Activated T-cell treated with anti-CD3 and anti-CD28 coated beads for 24 hours (primary cell): ENCODE results near the gene C8G.

Experiments used
- DNase-seq: peaks from one replicate; pipeline ENCODE4 v3.0.0-alpha.2; 2020; ENCODE audit warnings: low read depth

The C8G gene

DNA sequence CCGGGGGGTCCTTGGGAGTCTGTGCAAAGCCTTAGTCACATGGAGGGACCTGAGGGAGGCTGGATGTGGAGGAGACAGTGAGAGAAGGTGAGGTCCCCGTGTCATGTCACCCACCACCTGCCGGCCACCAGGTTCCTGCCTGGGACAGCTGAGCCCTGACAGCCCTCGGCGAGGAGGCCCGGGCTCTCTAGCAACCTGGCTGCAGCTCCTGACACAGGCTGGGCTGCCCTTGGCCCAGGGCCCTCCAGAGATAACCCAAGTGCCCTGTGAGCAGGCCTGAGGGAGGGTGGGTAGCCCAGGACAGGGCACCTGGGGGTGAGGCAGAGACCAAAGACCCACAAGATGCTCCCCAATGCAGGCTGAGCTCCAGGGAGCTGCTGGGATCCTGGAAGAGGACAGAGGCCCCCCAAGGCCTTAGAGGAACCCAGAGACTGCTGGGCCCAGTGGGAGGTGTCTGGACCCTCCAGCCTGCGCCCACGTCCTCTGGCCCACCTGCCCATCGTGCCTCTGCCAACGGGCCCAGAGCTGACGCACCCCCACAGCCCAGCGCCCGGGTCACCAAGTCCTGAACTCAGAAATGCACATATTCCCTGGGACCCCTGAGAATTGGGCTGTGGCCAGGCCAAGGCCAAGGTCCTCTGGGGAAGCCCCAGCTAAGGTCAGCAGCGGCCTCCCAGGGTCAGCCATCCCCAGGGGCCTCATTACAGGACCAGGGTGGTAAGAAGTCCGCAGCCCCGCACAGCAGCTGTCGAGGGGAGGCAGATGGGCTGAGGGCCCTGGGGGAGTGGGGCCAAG, 23.5 kb downstream of the C8G start:
- DNase-seq, result no peak

GRCh38 chr9:136969150-136969549, 24.1 kb downstream of the C8G start:
- no peak for DNase-seq

GRCh38 chr9:136969774-136970173, 24.7 kb downstream of the C8G start:
- no peak for DNase-seq

DNA sequence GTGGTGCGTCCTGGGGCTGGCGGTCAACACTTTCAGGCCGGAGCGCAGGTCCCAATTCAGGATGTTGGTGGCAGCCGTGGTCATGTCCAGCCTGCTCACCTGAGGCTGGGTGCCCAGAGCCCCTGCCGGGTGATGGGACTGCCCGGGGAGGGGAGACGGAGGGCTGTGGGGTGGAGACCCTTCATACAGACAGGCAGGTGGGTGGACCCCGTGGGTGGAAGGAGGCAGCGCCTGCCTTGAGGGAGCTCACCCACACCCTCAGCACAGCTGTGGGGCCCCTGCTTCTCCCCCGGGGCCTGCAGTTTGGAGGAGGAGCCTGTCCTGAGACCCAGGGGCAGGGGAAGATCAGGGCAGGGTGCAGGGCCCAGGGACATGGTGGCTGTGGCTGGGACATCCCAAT, 25.3 kb downstream of the C8G start:
- DNase-seq, result no peak

GRCh38 chr9:136971746-136972145, 26.7 kb downstream of the C8G start:
- no peak for DNase-seq

- DNase-seq, result no peak
Observed at GRCh38 chr9:136972335-136972734, 27.3 kb downstream of the C8G start.

- no peak for DNase-seq
Observed at GRCh38 chr9:136972743-136973142, 27.7 kb downstream of the C8G start.

DNA sequence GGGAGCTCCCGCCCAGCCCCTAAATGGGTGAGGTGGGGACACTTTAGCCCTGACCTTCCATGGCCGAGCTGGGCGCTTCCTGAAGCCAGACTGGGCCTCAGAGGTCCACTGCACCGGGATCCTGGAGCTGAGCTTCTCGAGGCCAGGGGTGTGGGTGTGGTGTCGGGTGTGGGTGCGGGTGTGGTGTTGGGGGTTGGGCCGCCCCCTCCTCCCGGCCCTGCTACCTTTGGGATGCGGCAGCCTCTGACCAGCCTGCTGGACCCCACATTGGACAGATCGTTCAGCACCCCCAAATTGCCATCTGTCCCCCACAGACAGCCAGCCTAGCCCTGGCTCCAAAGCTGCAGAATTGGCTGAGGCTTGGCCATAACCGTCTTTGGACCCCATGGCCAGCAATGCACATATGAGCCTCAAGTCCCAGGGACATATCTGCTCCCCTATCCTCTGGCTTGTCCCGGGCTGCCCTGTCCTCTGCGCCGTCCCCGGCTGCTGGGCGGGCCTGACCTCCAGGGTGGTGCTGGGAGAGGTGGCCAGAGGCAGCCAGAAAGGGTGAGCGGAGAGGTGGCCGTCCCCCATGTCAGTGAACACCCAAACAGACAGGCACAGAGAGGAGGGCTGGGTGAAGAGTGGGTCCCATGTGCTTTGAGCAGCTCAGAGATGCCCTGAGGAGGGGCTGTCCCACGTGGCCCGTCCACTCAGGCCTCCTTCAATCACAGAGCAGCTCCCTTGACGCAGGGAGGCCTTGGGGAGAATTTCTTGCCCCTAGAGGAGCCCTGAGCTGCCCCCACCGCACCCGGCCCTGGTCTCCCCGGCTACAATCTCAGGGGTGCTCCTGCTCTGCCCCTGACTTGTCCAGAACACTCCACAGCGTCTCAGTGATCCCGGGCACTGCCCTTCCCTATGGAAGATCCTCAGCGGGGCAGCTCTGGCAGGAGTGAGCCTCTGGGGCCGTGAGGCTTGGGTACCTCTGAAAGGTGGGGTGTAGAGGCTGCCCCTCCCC, 28.9 kb downstream of the C8G start:
- DNase-seq, result no peak

GRCh38 chr9:136974817-136975535, 29.9 kb downstream of the C8G start:
- DNase-seq, result no peak

GRCh38 chr9:136975644-136976043, 30.6 kb downstream of the C8G start:
- no peak for DNase-seq

GRCh38 chr9:136977223-136977622, 32.2 kb downstream of the C8G start, which contains the start of gene PTGDS:
Gene PTGDS (plus strand): TSS chr9:136977504. CDS start chr9:136977579, 75 bp downstream.
- no peak for DNase-seq

- no peak for DNase-seq
Observed at GRCh38 chr9:136977649-136978072, 32.6 kb downstream of the C8G start.

DNA sequence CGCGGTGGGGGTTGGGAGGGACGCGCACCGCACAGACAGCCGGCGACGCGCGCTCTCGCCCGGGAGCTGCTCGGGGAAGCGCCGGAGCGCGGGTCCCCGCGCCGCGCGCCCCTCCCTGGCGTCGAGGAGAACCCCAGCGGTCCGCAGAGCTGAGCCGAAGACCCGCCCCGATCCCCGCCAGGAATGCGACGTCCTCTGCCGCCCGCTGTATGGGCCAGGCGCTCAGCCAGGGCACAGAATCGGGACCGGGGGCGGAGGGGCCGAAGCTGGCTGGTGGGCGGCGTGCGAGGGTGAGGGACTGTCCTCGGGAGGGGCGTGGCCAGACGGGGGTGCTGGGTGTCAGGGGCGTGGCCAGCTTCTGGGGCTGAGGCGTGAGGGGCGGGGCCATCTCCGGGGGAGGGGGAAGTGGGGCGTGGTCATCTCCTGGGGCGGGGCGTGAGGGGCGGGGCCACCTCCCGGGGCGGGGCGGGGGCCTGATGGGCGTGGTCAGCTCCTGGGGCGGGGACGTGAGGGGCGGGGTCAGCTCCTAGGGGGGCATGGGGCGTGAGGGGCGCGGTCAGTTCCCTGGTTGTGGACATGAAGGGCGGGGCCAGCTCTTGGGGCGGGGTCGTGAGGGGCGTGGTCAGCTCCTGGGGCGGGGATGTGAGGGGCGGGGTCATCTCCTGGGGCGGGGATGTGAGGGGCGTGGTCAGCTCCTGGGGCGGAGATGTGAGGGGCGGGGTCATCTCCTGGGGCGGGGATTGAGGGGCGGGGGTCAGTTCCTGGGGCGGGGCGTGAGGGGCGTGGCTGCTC, 33.2 kb downstream of the C8G start:
- DNase-seq, result peak; percentile 54

DNA sequence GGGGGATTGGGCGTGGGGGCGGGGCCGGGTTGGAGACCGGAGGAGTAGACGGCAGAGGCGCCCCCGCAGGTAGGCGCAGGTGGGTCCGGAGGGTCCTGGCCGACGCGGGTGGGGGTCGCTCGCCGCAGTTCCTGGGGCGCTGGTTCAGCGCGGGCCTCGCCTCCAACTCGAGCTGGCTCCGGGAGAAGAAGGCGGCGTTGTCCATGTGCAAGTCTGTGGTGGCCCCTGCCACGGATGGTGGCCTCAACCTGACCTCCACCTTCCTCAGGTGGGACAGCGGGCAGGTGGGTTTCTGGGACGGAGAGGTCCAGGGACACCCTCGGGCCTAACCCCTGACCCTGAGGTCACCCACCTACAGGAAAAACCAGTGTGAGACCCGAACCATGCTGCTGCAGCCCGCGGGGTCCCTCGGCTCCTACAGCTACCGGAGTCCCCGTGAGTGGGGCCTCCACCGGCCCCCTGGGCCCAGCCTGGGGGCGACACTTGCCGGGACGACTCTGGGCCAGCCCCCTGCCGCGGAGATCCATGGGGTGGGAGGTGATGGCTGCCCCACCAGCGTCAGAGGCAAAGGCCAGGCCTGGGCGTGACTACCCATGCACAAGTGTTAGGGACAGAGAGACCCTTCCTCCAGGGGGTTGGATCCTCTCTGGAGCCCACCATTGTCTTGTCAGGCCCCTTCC, 34.0 kb downstream of the C8G start:
- DNase-seq, result no peak

GRCh38 chr9:136979769-136980587, 34.9 kb downstream of the C8G start:
- DNase-seq, result no peak

DNA sequence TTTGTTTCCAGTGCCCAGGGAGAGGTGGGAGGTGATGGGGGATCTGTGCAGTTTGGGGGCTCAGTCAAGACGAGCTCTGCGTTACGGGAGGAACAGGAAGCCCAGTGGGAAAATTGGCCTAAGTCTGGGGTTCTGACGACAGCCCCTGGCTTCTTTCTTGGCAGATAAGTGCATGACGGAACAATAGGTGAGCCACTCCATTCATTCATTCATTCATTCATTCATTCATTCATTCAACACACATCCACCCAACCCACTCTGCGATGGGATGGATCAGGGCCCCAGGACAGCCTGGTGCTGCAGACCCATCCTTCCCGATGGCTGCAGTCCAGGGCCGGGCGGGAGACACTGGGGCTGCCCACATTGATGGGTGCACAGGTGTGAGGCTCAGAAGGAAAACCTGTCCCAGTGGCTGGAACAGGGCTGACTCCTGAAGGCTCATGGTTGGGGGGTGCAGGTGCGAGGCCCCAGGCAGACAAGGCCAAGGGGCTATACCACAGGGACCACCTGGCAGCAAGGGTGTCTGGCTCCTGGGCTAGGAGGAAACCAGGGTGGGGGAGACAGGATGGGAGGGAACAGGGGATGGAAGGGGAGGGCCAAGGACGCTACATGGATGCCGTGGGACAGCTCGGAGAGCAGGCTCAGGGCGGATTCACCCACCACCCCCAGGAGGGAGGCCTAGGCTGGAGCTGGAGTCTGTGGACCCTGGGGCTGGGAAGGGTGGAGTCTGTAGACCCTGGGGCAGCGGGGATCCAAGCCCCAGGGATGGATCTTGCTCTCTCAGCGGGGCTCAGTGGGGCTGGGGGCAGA, 35.8 kb downstream of the C8G start:
- no peak for DNase-seq

DNA sequence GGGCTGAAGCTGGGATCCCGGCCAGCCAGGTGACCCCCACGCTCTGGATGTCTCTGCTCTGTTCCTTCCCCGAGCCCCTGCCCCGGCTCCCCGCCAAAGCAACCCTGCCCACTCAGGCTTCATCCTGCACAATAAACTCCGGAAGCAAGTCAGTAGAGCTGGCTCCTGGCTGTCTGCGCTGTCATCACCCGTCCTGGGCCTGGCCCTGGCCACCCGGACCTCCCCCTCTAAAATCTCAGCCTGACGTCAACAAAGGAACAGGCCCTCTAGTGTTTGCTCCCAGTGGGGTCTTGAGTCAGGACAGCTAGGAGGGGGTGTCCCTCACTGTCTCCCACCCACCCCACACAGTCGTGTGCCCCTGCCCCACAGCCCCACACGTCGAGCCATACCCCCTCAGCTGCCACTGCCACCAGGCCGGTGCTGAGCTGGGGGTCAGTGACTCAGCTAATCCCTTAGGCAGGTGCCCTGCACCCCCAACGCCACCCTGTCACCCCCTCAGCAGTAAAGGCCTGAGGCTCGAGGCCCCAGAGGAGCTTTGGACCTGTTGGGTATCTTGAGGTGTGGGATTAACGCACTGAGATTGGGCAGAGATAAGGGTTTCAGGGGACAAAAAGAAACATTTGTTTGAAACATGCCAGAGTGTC, 36.7 kb downstream of the C8G start:
- DNase-seq, result no peak

DNA sequence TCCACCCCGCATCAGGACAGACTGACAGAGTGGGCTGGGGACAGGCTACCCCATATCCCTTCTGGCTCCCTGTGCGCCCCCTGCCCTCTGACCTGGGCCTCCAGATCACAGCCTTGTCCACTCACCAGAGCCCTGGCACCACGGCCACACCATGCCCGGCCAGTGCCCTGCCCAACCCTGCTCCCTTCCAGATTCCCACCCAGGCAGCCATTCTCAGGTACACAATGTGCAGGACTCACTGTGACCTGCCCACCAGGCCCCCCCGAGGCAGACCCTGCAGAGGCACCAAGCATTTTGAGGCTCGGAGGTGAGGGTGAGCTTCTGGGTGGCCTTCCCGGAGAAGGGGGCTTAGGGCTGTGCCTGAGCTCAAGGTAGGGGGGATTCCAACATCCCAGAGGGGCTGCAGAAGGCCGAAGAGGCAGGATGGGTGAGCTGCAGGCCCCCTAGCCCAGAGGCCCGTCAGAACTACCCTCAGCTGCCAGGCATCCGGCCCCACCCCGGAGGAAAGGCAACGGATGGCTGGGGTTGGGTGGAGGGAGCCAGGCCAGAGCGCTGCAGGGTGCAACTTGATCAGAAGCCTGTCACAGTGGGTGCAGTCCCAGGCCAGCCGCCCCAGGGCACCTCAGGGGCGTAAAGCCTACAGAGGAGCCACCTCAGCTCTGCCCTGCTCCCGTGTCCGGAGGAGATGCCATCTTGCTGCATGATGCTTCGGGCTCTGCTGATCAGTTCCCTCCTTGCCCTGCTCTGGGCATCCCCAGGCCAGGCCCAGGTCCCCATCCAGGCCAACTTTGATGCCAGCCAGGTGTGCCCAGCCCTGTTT, 37.4 kb downstream of the C8G start, which contains the start of gene LCNL1:
Gene LCNL1, plus strand, starts transcription at position 762 of the 820 bp plus-strand sequence. CDS start 594 bp downstream, outside the sequence.
- DNase-seq, result no peak
